ENCODE results near the gene TLR7. TPM values are rescaled to one million over a fixed set of nuclear protein-coding genes. Genes with fewer than 3 reads are reported as not detected.

TLR7 gene
- total RNA-seq, 4 donors from 2014 or later, result 0.29 to 2.2 (median 0.40) TPM; not detected in 1

DNA sequence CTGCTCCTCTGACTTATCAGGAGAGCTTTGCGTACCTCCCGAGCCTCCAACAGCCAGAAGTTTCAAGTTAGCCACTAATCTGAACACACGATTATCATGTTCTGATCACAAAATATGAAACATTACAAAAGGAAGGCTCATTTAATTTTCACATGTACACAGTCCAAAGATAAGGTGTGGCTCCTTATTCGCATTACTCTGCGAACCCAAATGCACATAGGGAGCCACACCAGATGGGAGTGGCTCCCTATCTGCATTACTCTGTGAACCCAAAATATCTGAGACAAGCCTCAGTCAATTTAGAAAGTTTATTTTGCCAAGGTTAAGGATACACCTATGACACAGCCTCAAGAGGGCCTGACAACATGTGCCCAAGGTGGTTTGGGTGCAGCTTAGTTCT lies 68.0 kb downstream of the TLR7 start:
- Histone ChIP-seq H3K4me3 (no peak overlapping the region), H3K27me3 (no peaks in the 10 kb centered on the region), H3K27ac (no peak overlapping the region), H3K36me3 (no peaks in the 10 kb centered on the region), H3K4me1 (no peaks in the 10 kb centered on the region), H3K9me3 (no peaks in the 10 kb centered on the region)
- intact Hi-C loops (cut with DNase I; ENCODE audit: low total_unique reads), result no loop called here
- TF ChIP-seq POLR2A (IDR thresholded peaks at IDR 0.05), result no peak
- TF ChIP-seq, protein P1, sequence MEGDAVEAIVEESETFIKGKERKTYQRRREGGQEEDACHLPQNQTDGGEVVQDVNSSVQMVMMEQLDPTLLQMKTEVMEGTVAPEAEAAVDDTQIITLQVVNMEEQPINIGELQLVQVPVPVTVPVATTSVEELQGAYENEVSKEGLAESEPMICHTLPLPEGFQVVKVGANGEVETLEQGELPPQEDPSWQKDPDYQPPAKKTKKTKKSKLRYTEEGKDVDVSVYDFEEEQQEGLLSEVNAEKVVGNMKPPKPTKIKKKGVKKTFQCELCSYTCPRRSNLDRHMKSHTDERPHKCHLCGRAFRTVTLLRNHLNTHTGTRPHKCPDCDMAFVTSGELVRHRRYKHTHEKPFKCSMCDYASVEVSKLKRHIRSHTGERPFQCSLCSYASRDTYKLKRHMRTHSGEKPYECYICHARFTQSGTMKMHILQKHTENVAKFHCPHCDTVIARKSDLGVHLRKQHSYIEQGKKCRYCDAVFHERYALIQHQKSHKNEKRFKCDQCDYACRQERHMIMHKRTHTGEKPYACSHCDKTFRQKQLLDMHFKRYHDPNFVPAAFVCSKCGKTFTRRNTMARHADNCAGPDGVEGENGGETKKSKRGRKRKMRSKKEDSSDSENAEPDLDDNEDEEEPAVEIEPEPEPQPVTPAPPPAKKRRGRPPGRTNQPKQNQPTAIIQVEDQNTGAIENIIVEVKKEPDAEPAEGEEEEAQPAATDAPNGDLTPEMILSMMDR (IDR thresholded peaks at IDR 0.05), result no peak
- no peak for DNase-seq

DNA sequence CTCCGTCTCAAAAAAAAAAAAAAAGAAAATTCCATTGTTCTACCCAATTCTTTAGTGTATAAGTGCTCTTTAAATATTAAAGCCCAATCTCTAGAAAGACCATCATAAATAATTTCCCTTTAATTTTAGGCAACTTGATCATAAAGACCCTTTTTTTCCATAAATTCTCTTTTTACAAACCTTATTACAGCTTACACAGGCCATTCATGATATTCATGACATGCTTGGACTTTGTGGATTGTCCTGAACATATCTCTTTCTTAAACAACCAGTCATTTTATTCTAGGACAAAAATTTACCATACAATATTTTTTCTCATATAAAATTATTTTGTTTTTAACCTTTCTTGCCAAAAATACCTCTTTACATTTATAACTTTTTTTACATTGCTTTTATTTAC lies 70.1 kb downstream of the TLR7 start:
- Histone ChIP-seq H3K4me1 (no peaks in the 10 kb centered on the region), H3K4me3 (no peak overlapping the region), H3K27me3 (no peaks in the 10 kb centered on the region), H3K27ac (no peak overlapping the region), H3K9me3 (no peaks in the 10 kb centered on the region), H3K36me3 (no peaks in the 10 kb centered on the region)
- DNase-seq, result no peak
- TF ChIP-seq POLR2A (IDR thresholded peaks at IDR 0.05), result no peak
- TF ChIP-seq, protein P1 (IDR thresholded peaks at IDR 0.05), result no peak
- intact Hi-C loops (cut with DNase I; ENCODE audit: low total_unique reads), result no loop called here

Other genes with a start within 250 kb of the TLR7 start
- 10 to 100 TPM; 12.8 to 67.9 (median 32.4) TPM for gene PRPS2, start 75.7 kb upstream of the TLR7 start, total RNA-seq
- gene TLR8, start 39.5 kb downstream of the TLR7 start, total RNA-seq, result under 1 TPM in 3 of 4 donors, not detected in 1; 0.29 to 0.55 (median 0.55) TPM
- gene TMSB4X, start 108.0 kb downstream of the TLR7 start, total RNA-seq, result 1,000 to 10,000 TPM; 2,867 to 6,849 (median 3,091) TPM
- under 1 TPM in 1 of 4 donors, not detected in 3; 0.07 TPM for gene FAM9C, start 177.5 kb downstream of the TLR7 start, total RNA-seq

All from uterus (tissue), 4 donors.